Myocyte (in vitro differentiated cells): ENCODE measurements around the gene MCM10. TPM values are rescaled to one million over a fixed set of nuclear protein-coding genes. Genes with fewer than 3 reads are reported as not detected.
"Not testable (repeated sequence)": the region's sequence is repeated elsewhere in the genome, so short reads cannot be mapped to it uniquely, and the experiment has no call there.

Source experiments
- DNase-seq: peaks from one replicate; pipeline ENCODE4 v3.0.0-alpha.2; 2012; ENCODE audit warnings: low read depth
- polyA plus RNA-seq: library from polyadenylated mRNA; unstranded; fragments of >200 nt; gene quantifications from one replicate; pipeline ENCODE4 v1.2.1, GENCODE V29; 2012; ENCODE audit warnings: missing spikeins
- total RNA-seq: library from RNA; depleted of rRNA; stranded (reverse); fragments of >200 nt; gene quantifications from 2 replicates; pipeline ENCODE4 v1.2.3, GENCODE V29; 2014

Gene MCM10
- 0.05 and 0.10 TPM in 2 replicates for total RNA-seq
- 0.08 TPM for polyA plus RNA-seq

DNA sequence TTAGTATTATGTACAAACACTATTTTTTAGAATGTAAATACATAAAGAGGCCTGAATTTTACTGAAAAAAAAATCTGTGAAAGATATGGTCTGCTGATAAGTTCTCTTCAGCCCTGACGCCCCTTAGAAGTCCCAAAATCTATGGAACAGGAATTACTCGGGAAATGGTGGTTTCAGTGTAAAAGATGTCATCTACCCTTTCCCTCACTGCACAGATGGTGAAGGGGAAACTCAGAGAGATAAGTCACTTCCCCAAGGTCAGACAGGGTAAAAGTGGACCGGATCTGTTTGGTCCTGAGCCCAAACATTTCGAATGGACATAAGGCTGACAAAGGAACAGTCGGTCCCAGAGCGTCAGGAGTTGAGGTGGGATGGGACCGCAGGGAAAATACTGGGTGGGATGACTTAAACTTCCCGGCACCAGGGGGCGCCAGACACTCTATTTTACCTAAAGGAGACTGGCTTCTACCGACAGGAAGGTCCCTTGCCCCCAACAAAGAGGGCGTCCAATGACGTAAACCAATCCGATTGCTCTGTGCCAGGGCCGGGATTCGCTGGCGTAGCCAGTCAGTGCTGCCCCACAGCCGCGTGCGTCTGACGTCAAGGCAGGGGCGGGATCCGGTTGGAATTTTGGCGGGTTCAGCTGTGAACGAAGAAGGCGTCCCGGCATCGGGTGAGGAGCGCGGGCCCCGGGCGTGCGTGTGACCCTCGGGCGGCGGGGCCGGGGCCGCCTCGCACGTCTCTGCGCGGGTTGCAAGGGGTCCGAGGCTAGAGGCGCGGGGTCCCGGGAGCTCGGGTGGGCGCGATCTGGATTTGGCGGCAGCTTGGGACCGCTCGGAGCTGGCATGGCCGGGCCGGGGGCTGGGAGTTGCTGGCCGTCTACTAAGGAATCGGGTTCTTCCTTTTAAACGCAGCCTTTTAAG is at the start of gene MCM10:
MCM10 (plus strand) TSS at position 625 of the 923 bp plus-strand sequence. CDS start 2,645 bp downstream, outside the sequence.
- DNase-seq = peak; percentile 100

DNA sequence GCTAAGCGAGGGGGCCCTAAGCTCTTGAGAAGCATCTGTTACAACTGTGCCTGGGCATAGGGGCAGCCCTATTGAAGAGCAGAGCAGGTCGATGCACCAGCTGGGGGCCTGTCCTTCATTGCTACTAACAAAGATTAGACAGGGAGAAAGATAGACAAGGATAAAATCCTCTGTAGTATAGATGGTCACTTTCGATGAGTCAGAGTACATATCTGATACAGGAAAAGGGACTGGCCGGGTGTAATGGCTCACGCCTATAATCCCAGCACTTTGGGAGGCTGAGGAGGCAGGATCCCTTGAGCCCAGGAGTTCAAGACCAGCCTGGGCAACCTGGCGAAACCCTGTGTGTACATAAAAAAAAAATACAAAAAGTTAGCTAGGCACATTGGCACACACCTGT is 47.8 kb upstream of the MCM10 start:
- no peak for DNase-seq

DNA sequence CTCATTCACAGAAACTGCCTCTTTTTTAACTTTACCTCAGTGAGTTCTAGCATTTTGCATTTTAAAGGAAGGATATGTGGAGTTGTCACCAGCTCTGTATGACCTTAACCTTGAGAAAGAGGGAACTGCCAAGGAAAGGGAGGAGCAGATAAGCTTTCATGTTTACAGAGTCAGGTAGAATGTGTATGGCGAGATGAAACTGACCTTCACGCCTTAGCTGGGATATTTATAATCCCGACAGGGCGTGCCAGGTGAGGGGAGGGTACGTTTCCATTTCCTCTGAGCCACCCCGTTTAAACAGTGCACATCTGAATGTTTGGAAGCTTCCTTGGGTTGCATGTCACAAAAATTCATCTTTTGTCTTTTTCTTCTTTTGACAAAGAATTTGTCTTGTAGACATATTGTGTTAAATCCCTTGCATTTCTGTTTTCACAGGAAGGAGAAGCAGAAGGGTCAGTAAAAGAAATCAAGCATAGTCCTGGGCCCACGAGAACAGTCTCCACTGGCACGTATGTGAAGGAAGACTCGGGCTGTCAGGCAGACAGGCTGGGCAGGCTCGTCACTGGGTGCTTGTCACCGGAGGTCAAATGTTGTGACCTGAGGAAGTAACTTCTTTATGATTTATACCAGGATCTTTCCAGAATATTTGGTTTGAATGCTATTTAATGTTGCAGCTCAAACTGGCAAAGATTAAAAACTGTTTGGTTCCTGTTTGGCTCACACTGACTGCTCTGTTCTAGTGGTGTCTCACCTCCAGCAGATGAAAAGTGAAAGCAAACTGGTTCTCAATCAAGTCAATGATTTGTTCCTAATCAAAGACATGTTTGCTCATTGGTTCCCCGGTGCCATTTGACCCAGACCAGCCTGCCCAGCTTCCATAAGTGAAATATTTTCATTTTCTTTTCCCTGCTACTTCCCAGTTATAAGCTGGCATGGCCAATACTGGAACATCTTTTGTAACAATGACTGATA is 45.2 kb upstream of the MCM10 start:
- DNase-seq = no peak

DNA sequence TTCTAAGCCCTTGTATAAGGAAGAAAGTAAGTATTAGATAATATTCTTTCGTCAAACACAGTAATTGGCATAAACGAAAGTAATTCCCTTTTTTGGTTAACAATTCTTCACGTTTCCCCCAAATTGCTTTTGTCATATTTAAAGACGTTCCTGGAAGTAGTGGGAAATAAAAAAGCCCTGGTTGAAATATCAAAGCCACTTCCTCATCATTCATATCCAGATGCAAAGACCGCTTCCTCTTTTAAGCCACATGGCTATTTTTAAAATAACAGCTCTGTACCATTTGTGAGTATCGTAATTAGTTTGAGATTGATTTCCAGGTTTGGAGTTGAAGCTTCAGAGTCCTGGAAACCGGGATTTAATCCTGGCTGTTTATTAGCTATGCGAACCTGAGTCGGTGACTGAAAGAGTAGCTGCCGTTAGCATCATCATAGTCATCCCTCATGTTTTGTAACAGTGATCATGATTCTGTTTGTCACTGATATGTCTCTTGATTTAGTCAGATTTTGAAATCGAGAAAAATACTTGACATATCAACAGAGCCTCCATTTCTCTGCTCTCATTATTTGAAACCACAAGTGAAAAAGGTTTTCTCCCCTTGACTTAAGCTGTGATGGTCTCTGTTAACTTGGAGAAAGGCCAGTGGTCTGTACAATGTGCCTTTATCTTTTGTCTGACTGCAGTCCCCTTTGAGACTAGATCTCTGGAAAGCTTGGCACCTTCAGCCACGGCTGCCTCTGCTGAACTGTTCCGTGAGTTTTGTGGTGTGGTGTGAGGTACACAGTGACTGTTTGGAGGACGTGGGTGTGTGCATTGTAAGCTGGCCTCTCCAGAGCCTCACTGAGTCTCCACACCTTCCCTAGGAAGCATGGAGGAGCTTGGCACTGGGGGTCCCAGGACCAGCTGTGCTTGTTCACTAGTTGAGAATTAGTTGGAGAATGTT is 43.2 kb upstream of the MCM10 start:
- DNase-seq = no peak

DNA sequence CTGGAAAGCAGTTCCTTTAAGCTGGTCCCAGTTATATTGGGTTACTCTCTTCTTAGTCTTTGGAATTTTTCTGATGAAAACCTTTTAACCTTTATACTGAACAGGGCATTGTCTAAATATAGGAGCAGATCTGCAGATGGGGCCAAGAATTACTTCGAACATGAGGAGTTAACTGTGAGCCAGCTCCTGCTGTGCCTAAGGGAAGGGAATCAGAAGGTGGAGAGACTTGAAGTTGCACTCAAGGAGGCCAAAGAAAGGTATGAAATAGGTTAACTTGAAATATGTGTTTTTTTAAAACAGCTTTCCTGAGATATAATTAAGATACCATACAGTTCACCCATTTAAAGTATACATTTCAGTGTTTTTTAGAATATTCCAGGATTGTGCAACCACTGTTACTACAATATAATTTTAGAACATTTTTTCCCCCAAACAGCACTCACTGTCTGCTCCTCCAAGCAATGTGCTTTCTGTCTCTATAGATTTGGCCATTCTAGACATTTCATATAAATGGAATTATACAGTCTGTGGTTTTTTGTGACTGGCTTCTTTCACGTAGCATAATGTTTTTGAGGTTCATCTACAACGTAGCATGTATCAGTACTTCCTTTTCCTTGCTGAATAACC is 42.5 kb upstream of the MCM10 start:
- no peak for DNase-seq

DNA sequence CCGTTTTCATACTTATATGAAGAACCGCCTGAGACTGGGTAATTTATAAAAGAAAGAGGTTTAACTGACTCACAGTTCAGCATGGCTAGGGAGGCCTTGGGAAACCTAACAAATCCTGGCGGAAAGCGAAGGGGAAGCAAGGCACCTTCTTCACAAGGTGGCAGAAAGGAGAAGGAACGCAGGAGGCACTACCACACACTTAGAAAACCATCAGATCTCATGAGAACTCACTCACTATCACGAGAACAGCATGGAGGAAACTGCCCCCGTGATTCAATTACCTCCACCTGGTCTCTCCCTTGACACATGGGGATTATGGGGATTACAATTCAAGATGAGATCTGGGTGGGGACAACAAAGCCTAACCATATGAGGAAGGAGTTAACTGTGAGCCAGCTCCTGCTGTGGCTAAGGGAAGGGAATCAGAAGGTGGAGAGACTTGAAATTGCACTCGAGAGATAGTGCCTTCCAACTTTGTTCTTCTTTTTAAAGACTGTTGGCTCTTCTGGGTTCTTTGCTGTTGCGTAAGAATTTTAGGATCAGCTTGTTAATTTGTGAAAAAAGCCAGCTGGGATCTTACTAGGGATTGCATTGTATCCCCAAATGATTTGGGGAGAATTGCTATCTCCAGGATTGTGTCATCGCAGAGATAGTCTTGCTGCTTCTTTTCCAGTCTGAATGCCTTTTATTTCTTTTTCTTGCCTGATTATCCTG is 40.4 kb upstream of the MCM10 start:
- DNase-seq = no peak

DNA sequence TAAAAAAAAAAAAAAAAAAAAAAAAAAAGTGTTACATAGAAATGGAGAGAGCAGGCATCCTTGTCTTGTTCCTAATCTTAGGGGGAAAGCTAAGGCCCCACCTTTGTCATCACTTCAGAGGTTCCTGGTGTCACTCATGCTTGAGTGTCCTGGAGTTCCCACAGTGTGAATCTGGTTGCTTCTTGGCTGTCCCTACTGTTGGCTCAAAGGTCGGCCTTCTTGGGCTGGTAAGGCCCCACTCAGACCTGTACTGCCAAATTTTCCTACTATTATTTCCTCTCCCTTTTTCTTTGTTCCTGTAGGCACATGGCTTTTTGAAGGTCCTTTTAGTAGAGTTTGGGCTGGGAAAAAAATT is 39.9 kb upstream of the MCM10 start:
- DNase-seq = no peak

DNA sequence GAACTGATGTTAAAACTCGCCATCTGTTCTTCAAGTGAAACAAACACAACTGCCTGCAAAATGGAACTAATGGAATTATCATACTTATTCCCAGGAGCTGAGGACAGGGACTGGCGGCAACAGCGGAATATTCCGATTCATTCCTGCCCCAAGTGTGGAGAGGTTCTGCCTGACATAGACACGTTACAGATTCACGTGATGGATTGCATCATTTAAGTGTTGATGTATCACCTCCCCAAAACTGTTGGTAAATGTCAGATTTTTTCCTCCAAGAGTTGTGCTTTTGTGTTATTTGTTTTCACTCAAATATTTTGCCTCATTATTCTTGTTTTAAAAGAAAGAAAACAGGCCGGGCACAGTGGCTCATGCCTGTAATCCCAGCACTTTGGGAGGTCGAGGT is 24.7 kb upstream of the MCM10 start:
- DNase-seq = no peak

DNA sequence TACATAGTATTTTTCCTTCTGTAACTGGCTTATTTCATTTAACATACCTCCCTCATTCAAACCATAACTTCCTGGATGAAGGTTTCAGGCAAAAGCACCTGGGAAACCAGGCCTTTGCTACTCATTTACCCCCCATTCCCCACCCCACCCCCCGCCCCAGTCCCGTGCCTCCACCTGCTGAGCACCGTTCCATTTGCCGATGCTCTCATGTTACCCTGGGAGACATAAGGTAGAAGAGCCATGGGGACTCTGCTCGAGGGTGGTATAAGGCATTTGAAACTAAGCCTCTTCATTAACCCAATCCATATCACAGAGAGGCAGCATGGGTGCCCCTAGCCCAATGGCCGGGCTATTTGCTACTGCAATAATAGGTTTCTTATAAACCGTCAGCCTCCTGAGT is 22.2 kb upstream of the MCM10 start:
- DNase-seq = no peak

DNA sequence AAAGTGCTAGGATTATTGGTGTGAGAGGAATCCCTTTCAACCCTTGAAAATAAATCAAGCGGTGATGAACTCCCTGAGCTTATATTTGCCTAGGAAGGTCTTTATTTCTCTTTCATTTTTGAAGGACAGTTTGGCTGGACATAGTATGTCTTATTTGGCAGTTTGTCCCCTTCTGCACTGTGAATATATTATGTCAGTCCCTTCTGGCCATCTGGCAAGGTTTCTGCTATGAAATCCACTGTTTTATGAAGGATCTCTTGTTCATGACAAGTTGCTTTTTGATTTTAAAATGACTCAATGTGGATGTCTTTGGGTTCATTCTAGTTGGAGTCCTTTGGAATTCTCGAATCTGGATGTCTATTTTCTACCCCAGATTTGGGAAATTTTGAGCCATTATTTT is 21.7 kb upstream of the MCM10 start:
- DNase-seq = no peak

DNA sequence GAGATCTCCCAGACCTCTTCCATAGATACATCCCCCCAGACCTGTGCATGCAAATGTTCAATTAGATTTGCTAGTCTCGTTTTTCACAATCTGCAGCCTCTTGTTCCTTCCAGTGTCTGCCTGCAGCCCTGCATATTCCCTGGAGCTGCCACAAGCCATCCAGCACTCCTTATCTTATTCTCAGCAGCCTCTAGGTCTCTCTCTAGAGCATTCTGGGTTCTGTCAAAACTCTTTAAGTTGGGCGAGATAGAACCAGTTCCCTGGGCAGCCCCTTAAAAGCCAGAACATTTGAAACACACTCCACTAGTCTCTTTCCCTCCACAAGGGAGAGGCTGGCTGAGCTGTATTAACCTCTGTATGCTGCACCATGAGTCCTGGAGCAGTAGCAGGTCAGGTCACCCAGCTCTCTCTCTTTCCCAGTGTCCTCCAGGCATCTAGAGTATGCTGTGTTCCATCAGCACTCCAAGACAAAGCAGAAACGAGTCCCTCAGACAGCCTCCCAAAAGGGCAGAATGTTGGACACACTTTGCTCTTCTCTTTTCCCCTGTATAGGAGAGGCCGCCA is 20.6 kb upstream of the MCM10 start:
- no peak for DNase-seq

DNA sequence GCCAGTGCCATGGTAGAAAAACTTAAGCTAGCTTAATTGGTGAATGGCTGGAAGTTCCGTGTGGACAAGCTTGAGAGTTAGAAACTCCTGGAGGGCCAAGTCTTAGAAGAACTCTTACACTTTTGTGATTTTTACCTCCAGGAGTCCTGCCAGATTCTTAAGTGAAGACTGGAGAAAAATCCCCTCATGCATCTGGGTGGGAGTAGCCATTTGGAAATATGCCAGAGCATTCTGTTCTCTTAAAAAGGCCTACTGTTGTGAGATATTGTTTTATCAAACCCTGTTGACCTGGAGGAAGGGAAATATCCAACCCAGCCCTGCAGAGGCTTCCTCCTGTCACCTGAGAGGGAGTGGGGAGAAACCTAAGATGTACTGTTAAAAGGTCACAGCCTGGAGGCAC is 17.6 kb upstream of the MCM10 start:
- DNase-seq = no peak

DNA sequence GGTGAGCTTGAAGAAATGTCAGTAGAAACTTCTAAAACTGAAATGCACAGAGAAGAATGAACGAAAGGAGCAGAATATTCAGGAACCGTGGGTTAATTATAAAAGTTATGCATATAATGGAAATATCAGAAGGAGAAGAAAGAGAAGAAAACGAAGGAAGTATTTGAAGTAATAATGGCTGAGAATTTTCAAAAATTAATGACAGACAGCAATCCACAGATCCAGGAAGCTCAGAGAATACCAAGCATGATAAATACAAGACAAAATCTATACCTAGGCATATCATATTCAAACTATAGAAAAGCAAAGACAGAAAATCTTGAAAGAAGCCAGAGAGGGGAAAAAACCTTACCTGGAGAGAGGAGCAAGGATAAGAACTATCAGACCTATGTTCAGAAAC is 16.5 kb upstream of the MCM10 start:
- DNase-seq = no peak

DNA sequence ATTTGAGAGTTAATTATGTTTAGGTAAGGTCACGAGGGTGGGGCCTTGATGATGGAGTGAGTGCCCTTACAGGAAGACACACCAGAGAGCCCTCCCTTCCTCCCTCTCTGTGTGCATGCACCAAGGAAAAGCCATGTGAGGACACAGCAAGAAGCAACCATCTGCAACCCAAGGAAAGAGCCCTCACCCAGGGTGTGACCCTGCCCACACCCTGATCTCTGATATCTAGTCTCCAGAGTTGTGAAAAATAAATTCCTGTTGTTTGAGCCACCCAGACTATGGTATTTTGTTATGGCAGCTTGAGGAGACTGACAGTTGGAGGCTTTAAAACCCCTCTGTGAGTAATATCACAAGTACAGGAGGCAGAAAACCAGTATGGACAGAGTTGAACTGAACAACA is 15.0 kb upstream of the MCM10 start:
- peak; percentile 20 for DNase-seq

DNA sequence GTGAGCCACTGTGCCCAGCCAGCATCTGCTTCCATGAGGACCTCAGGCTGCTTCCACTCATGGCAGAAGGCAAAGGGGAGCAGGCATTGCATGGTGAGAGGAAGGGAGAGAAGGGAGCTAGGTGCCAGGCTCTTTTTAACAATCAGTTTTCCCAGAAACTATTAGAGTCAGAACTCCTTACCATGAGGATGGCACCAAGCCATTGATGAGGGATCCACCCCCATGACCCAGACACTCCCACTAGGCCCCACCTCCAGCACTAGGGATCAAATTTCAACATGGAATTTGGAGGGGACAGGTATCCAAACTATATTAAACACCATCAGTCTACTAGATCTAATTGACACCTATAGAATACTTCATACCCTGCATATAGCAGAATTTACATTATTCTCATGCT is 14.2 kb upstream of the MCM10 start:
- DNase-seq = no peak

DNA sequence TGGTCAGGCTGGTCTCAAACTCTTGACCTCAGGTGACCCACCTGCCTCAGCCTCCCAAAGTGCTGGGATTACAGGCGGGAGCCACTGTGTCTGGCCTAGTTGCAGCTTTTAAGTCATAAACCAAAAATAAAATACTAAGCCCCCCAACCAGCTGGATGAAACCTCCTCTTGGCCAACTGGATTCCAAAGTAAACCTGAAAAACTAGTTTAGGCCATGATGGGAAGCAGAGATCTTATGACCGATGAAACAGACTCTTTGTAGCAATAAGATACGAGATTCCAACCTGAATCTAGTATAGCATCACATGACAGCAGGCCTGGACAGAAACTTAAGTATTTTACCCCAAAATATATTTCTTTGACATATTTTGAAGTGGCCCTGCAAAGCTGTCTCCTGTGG is 9.1 kb upstream of the MCM10 start:
- DNase-seq = no peak

DNA sequence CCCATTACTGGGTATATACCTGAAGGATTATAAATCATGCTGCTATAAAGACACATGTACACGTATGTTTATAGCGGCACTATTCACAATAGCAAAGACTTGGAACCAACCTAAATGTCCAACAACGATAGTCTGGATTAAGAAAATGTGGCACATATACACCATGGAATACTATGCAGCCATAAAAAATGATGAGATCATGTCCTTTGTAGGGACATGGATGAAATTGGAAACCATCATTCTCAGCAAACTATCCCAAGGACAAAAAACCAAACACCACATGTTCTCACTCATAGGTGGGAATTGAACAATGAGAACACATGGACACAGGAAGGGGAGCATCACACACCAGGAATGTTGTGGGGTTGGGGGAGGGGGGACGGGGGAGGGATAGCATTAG is 5.5 kb upstream of the MCM10 start:
- not testable (repeated sequence) for DNase-seq

DNA sequence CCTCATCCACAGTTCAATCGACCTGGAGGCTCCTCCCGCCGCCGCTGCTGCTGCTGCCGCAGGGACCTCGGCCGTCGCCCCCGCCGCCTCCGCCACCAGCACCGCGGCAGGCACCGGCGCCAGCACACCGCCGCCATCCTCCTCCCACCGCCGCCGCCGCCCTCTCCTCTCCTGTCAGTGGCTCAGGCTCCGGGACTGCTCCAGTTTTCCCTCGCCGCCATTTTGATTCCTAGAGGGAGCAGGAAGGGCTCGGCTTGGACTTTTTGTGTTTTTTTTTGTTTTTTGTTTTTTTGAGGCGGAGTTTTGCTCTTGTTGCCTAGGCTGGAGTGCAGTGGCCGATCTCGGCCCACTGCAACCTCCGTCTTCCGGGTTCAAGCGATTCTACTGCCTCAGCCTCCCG is 3.0 kb upstream of the MCM10 start:
- DNase-seq = no peak

DNA sequence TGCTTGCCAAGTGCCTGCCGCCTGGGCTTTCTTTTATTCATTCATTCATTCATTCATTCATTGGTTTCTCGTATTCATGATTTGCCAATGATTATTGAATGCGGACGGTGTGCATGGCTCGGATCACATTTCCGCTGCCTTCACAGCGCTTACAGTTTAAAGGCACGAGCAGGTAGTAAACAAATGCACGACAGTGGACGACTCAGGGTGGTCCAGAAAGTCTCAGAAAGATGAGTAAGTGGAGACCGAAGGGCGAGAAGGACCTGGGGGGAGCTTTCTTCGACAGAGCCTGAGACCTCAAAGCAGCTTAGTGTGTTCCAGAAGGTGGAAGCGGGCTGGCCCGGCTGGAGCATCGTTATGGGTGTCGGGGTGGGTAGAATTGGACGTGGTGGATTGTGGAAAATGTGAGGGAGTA is 506 bp downstream of the MCM10 start:
- DNase-seq = no peak
